Spleen (tissue), 13 donors: Measurements from ENCODE around the gene EVA1A. TPM values are rescaled to one million over a fixed set of nuclear protein-coding genes. Genes with fewer than 3 reads are reported as not detected.

ENCODE experiments used
- DNase-seq: peaks from one replicate; pipeline ENCODE4 v3.0.0-alpha.2; 2020
- H3K27ac ChIP-seq, 8 donors: fragments of 200-600 bp; sonication (generic) in 7 of 8; 1 replicate in 4 of 8; 2 replicates in 4 of 8; pipeline versions ENCODE4 v1.5.0 to v1.8.0; 2016 to 2021; ENCODE audit warnings: inconsistent platforms in 4 of 8, mild to moderate bottlenecking in 4 of 8, moderate library complexity in 1 of 8
- H3K27me3 ChIP-seq, 7 donors: fragments of 200-600 bp; sonication (generic) in 6 of 7; replicated peaks in 1 of 7; 1 replicate in 4 of 7; 2 replicates in 3 of 7; pipeline versions ENCODE4 v1.5.0 to v1.8.0; 2016 to 2021; ENCODE audit warnings: inconsistent platforms in 3 of 7, mild to moderate bottlenecking in 1 of 7
- H3K36me3 ChIP-seq, 6 donors: fragments of 200-600 bp; sonication (generic) in 5 of 6; 1 replicate in 4 of 6; 2 replicates in 2 of 6; pipeline versions ENCODE4 v1.5.0 to v1.8.0; 2016 to 2021; ENCODE audit warnings: inconsistent platforms in 2 of 6
- H3K4me1 ChIP-seq, 6 donors: fragments of 200-600 bp; sonication (generic) in 5 of 6; 1 replicate in 3 of 6; 2 replicates in 3 of 6; pipeline versions ENCODE4 v1.5.0 to v1.8.0; 2016 to 2021; ENCODE audit warnings: inconsistent platforms in 3 of 6
- H3K4me3 ChIP-seq, 8 donors: fragments of 200-600 bp; sonication (generic) in 7 of 8; 1 replicate in 4 of 8; 2 replicates in 4 of 8; pipeline versions ENCODE4 v1.5.0 to v1.8.0; 2016 to 2021; ENCODE audit warnings: inconsistent platforms in 4 of 8, mild to moderate bottlenecking in 4 of 8, moderate library complexity in 2 of 8
- H3K9me3 ChIP-seq, 8 donors: fragments of 200-600 bp; sonication (generic) in 7 of 8; 1 replicate in 4 of 8; 2 replicates in 4 of 8; pipeline versions ENCODE4 v1.5.0 to v1.8.0; 2016 to 2021; ENCODE audit warnings: inconsistent platforms in 4 of 8
- POLR2A ChIP-seq, 3 donors: fragments of 450-650 bp; IDR thresholded peaks; one replicate each; pipeline ENCODE4 v1.5.1; 2017; ENCODE audit warnings: antibody characterized with exemption in 3 of 3, mild to moderate bottlenecking in 1 of 3
- POLR2AphosphoS5 ChIP-seq, 3 donors: sonication (generic); formaldehyde crosslinking; IDR thresholded peaks; one replicate each; pipeline ENCODE4 v1.5.1; 2017; ENCODE audit warnings: antibody characterized with exemption in 3 of 3
- WGBS, 5 donors: extraction: QIAGEN DNeasy Blood & Tissue Kit in 3 of 5; methylation state at CpG; one replicate each; pipeline versions ENCODE4 v1.1.5 to v1.1.7; 2013 to 2018; 5-methylcytosine and 5-hydroxymethylcytosine counted together
- intact Hi-C: fragments of 100-400 bp; cut with DNase I; formaldehyde crosslinking; loops from one replicate; pipeline ENCODE4 v1.15.0; 2023; ENCODE audit warnings: low total_unique reads
- long read RNA-seq, 2 donors: transcript quantifications; one replicate each; lab custom pipeline, GENCODE V29; 2026
- polyA plus RNA-seq, 3 donors: library from polyadenylated mRNA; stranded (reverse); fragments of 200-250 nt; gene quantifications; one replicate each; pipeline ENCODE4 v1.2.1, GENCODE V29; 2013
- total RNA-seq, 7 donors: library from RNA; depleted of rRNA in 3 of 7; stranded (reverse); fragments of >200 nt in 3 of 7; fragmentation: NEBNext Ultra II Directional in 4 of 7; extraction: Animal tissue kit (Norgen Biotek cat#: 25700) in 4 of 7; gene quantifications; one replicate each; pipeline versions ENCODE4 v1.1.0 to v1.2.1, GENCODE V29; 2016 to 2021
- TF ChIP-seq, protein P1 (sequence below), 11 experiments: fragments of 200-600 bp in 7 of 11; fragments of 450-650 bp in 4 of 11; sonication (generic) in 4 of 11; IDR thresholded peaks in 8 of 11; conservative IDR thresholded peaks in 3 of 11; 1 replicate in 7 of 11; 2 replicates in 4 of 11; pipeline versions ENCODE4 v1.4.0 to v1.8.0; 2016 to 2021; ENCODE audit warnings: antibody characterized with exemption in 11 of 11, inconsistent platforms in 4 of 11, mild to moderate bottlenecking in 1 of 11
- donor health status: healthy with polysubstance abuse.
- donor health status: DM: no; HTN: no; CAD: no; lungs with moderate emphysema.
- donor health status: DM: no; HTN: no; CAD: no.
- donor health status: Bipolar disorder and iron deficiency.
- donor health status: healthy.
- donor health status: DM: no; HTN: no; CAD: no.
- donor health status: DM: yes; HTN: yes; CAD: no.

The EVA1A gene, protein sequence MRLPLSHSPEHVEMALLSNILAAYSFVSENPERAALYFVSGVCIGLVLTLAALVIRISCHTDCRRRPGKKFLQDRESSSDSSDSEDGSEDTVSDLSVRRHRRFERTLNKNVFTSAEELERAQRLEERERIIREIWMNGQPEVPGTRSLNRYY
- total RNA-seq (10 to 100 TPM; 10.6 to 30.3 (median 15.7) TPM), polyA plus RNA-seq (10 to 100 TPM in 2 of 3 donors, 1 to 10 TPM in 1; 6.2 to 13.7 (median 11.7) TPM)
- long read RNA-seq, donor 1, transcript EVA1A-204 (4 exons, 777 nt) = major isoform, 7 of 13 reads
- long read RNA-seq, donor 1, partial matches to known transcripts = 0 of 13 reads
- long read RNA-seq, donor 1, other reads (novel, unspliced or antisense) = 0 of 13 reads
- long read RNA-seq, donor 2, partial matches to known transcripts = 0 of 5 reads
- long read RNA-seq, donor 2, other reads (novel, unspliced or antisense) = 0 of 5 reads

DNA sequence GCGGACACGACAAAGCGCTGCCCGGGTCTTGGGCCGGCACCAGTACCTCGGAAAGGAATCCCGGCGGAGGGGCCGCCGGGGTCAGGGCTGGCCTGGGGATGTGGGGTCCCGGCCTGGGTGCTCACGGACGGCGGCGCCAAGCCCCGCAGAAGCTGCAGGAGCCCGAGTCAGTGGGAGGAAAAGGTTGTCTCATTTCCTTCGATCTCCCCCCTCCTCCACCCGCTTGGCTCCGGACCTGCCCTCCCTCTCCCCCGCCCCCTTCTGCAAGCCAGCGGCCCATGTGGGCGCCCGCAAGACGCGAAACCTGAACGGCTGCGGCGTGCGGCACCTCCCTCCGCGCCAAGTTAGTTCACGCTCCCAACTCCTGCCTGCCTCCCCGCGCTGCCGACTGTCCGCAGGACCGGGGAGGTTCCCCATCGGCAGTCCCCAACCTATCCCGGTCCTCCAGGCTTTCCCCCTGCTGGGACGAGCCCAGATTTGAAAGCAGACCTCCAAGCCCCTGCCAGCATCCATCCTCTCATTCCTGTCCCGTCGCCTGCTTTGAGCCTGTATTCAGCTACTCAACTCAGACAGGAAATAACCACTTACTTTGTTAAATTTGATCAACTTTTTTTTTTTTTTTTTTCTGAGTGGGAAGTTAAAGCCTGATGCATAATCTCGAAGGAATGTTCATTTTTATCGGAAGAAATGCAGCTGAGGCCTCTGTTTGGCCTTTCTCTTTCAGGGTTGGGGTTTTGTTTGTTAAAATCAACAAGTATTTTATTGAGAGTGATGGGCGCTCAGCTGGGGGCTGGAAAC lies at the start of gene EVA1A:
Gene EVA1A, minus strand, starts transcription at position 172 of the 798 bp plus-strand sequence. CDS start 42,799 bp downstream, outside the sequence.
- Histone ChIP-seq H3K4me1 (peaks cover 3 to 20% (median 16%) of the 10 kb centered on the region in 6 donors), H3K9me3 (no peaks in the 10 kb centered on the region), H3K36me3 (no peaks in the 10 kb centered on the region), H3K4me3 (peak within 1 kb of the TSS; percentile 32 to 68 (median 47)), H3K27ac (peak within 1 kb of the TSS in 7 of 8 donors; percentile 76 to 85 (median 81)), H3K27me3 (peaks cover 0 to 70% (median 19%) of the 10 kb centered on the region in 7 donors)
- no peak for DNase-seq
- 2 to 4% (median 3%) methylated on average over 24 to 46 of the region's 46 CpGs for WGBS, 5 donors
- intact Hi-C loops = no loop called here
- peak; percentile 45 to 78 (median 63) for TF ChIP-seq POLR2AphosphoS5 (IDR thresholded peaks at IDR 0.05)
- TF ChIP-seq POLR2A (IDR thresholded peaks at IDR 0.05) = peak in 1 of 3 donors; percentile 16
- TF ChIP-seq, protein P1, sequence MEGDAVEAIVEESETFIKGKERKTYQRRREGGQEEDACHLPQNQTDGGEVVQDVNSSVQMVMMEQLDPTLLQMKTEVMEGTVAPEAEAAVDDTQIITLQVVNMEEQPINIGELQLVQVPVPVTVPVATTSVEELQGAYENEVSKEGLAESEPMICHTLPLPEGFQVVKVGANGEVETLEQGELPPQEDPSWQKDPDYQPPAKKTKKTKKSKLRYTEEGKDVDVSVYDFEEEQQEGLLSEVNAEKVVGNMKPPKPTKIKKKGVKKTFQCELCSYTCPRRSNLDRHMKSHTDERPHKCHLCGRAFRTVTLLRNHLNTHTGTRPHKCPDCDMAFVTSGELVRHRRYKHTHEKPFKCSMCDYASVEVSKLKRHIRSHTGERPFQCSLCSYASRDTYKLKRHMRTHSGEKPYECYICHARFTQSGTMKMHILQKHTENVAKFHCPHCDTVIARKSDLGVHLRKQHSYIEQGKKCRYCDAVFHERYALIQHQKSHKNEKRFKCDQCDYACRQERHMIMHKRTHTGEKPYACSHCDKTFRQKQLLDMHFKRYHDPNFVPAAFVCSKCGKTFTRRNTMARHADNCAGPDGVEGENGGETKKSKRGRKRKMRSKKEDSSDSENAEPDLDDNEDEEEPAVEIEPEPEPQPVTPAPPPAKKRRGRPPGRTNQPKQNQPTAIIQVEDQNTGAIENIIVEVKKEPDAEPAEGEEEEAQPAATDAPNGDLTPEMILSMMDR (IDR thresholded peaks at IDR 0.05 in 8 of 11, conservative IDR thresholded peaks at IDR 0.05 in 3 of 11) = no peak

DNA sequence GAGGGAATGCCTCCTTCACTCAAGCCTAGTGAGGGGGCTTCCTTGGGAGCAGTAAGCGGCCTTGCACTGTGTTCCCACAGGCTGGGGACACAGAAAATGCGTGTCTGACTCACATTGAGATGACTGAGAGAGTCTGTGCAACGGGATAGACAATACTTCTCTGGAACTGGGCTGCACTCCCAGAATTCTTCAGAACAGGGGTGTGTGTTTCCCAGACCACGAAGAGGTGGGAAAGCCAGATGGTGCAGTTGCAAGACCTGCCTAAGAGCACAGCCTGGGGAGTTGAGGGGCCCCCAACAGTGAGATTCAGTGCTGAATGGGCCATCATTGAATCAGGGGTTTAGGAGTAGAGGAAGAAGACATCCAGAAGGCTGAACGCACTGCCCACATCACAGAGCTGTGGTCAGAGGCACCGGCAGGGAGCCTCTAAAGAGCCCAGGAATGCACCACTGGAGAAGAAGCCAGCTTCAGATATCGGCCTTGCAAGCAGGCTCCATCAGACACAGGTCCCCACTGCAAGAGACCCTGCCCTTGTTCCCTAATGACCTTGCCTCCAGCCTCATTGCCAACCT lies 49.3 kb upstream of the EVA1A start:
- no peak overlapping the region for H3K4me3 ChIP-seq
- WGBS, 5 donors = 58 to 78% (median 75%) methylated on average over 7 of the region's 7 CpGs
- H3K9me3 ChIP-seq = no peaks in the 10 kb centered on the region
- TF ChIP-seq POLR2AphosphoS5 (IDR thresholded peaks at IDR 0.05) (no peak), POLR2A (IDR thresholded peaks at IDR 0.05) (no peak)
- TF ChIP-seq, protein P1 (IDR thresholded peaks at IDR 0.05 in 8 of 11, conservative IDR thresholded peaks at IDR 0.05 in 3 of 11) = no peak
- no peak for DNase-seq
- peaks cover 0 to 9% (median 7%) of the 10 kb centered on the region in 6 donors for H3K4me1 ChIP-seq
- intact Hi-C loops = loop anchor here (5.0 kb wide), 1 partner anchor 148 kb away; no protein-coding TSS in a partner anchor
- no peak overlapping the region for H3K27ac ChIP-seq
- no peaks in the 10 kb centered on the region for H3K36me3 ChIP-seq
- H3K27me3 ChIP-seq = peaks cover 0 to 57% (median 12%) of the 10 kb centered on the region in 7 donors

DNA sequence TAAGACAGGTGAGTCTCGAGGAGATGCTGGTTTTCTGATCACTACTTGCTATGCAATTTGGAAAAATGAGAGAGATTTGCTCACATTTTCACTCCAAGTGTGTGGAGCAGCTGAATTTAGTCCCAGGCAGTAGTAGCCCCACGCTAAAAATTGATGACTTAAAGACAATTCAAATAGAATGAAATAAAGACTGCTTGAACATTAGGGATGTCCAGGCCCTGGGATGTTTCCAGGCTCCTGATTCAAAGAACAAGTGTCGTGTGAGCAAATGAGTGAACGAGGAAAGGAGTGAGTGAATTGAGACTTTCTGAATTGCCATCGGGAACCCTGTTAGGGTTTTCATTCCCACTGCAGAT lies 48.6 kb upstream of the EVA1A start:
- peaks cover 0 to 58% (median 12%) of the 10 kb centered on the region in 7 donors for H3K27me3 ChIP-seq
- no peak overlapping the region for H3K4me3 ChIP-seq
- 49 to 53% (median 51%) methylated on average over 5 of the region's 5 CpGs for WGBS, 5 donors
- H3K4me1 ChIP-seq = peaks cover 0 to 9% (median 7%) of the 10 kb centered on the region in 6 donors
- no peak for TF ChIP-seq POLR2A (IDR thresholded peaks at IDR 0.05)
- TF ChIP-seq, protein P1 (IDR thresholded peaks at IDR 0.05 in 8 of 11, conservative IDR thresholded peaks at IDR 0.05 in 3 of 11) = peak in 5 of 11 experiments; percentile 9 to 56 (median 19)
- no peak overlapping the region for H3K27ac ChIP-seq
- no peaks in the 10 kb centered on the region for H3K9me3 ChIP-seq
- H3K36me3 ChIP-seq = no peaks in the 10 kb centered on the region
- DNase-seq = no peak
- intact Hi-C loops = loop anchor here (5.0 kb wide), 1 partner anchor 147 kb away; no protein-coding TSS in a partner anchor
